ENCODE data around the gene HOXD11. TPM values are rescaled to one million over a fixed set of nuclear protein-coding genes. Genes with fewer than 3 reads are reported as not detected.
A peak's percentile ranks its signal among the peaks of the same experiment; 100 is the strongest.

HOXD11 gene
- total and polyA plus RNA-seq, 2 donors (not counting 1 experiment from before 2014, with no cell fraction given): not detected

DNA sequence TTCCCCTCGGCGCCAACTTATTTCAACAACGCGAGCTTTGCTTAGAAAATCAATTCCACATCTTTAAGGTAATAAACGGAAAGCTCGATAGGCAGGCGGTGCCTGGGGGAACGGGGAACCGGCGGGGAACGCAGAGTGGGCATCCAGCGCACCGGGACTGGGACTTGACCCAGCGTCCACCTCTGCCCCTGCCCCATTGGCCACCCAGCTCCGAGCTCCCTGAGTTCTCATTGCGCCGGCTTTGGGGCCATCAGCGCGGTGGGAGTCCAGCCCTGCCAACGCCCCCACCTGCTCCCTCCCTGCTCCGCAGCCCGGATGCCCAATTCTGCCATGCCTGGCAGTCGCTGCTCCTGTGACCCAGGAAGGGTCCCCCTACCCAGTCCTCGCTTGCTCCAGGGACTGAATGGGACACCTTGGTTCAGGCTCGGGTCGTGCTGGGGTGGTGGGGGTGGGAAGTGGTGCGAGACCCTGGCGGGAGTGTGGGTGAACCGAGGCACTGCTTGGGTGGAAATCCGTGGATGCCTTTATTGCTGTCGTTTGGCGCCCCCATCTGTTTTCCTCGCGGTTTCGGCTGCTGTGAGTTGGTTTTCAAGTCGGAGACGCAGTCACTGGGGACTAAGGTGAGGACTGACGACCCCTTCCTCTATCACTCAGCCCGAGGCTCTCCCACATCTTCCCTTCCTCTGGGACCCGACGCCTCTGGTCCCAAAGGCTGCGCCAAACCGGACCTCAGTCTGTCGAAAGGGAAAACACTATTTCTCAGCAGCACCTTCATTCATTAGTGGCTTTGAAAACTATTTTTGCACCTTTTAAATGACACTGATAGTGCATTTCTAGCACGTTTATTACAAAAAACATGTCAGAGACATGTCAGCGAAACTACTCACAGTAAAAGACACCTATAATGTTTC is 21.0 kb upstream of the HOXD11 start:
- Histone ChIP-seq H4K20me1 (ENCODE audit: control insufficient read depth, insufficient read depth, low read length, poor library complexity, severe bottlenecking) (no peaks in the 10 kb centered on the region), H3K9me3 (ENCODE audit: control extremely low read depth in 1 of 3, control insufficient read depth in 2 of 3, insufficient read depth in 1 of 3, low read length in 2 of 3) (peaks cover 1 to 75% (median 33%) of the 10 kb centered on the region in 3 donors), H3K36me3 (replicated peaks in 1 of 2; ENCODE audit: control extremely low read depth in 1 of 2, control insufficient read depth in 1 of 2, extremely low read depth in 1 of 2, insufficient read depth in 2 of 2, low read length in 1 of 2) (no peaks in the 10 kb centered on the region), H3K79me2 (ENCODE audit: control insufficient read depth, insufficient read depth, low read length) (no peaks in the 10 kb centered on the region), H2AFZ (ENCODE audit: insufficient read depth, low read depth, low read length, poor library complexity, severe bottlenecking) (no peak overlapping the region), H3K4me2 (replicated peaks; ENCODE audit: low read depth, low read length, poor library complexity, severe bottlenecking) (no peak overlapping the region), H3K4me1 (ENCODE audit: control insufficient read depth in 2 of 2, insufficient read depth in 2 of 2, low read length in 2 of 2) (peaks cover 10 to 14% of the 10 kb centered on the region in 2 donors), H3K27ac (ENCODE audit: low read length in 2 of 2) (no peak overlapping the region), H3K9ac (ENCODE audit: low read length) (no peak overlapping the region), H3K4me3 (ENCODE audit: control extremely low read depth in 1 of 5, extremely low read depth in 1 of 5, insufficient read depth in 1 of 5, low read depth in 2 of 5, low read length in 4 of 5) (no peak overlapping the region), H3K27me3 (replicated peaks in 1 of 4; ENCODE audit: control extremely low read depth in 1 of 4, control insufficient read depth in 3 of 4, insufficient read depth in 4 of 4, low read length in 3 of 4) (peaks cover 0 to 100% (median 87%) of the 10 kb centered on the region in 4 experiments)
- H3K9me3 Mint-ChIP-seq (ENCODE audit: insufficient read depth): peaks cover 3% of the 10 kb centered on the region
- intact Hi-C loops (cut with micrococcal nuclease): no loop called here
- ChIA-PET POLR2A (no interaction called here), CTCF (interaction anchor here (0.8 to 1.4 kb wide), 2 partner anchors 11 to 857 kb away, joined by 3 to 5 read pairs; no protein-coding TSS in a partner anchor)
- WGBS (ENCODE audit: insufficient coverage): 7% methylated on average over 42 of the region's 46 CpGs
- no peak for DNase-seq
- H3K27me3 Mint-ChIP-seq: peaks cover 82% of the 10 kb centered on the region
- H3K4me3 Mint-ChIP-seq: no peak overlapping the region
- peaks cover 4% of the 10 kb centered on the region for H3K4me1 Mint-ChIP-seq
- peak overlapping the region; percentile 29 for H3K27ac Mint-ChIP-seq
- no peak for ATAC-seq (ENCODE audit: low read depth)
- TF ChIP-seq, protein P1, sequence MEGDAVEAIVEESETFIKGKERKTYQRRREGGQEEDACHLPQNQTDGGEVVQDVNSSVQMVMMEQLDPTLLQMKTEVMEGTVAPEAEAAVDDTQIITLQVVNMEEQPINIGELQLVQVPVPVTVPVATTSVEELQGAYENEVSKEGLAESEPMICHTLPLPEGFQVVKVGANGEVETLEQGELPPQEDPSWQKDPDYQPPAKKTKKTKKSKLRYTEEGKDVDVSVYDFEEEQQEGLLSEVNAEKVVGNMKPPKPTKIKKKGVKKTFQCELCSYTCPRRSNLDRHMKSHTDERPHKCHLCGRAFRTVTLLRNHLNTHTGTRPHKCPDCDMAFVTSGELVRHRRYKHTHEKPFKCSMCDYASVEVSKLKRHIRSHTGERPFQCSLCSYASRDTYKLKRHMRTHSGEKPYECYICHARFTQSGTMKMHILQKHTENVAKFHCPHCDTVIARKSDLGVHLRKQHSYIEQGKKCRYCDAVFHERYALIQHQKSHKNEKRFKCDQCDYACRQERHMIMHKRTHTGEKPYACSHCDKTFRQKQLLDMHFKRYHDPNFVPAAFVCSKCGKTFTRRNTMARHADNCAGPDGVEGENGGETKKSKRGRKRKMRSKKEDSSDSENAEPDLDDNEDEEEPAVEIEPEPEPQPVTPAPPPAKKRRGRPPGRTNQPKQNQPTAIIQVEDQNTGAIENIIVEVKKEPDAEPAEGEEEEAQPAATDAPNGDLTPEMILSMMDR (IDR thresholded peaks at IDR 0.05): no peak
- TF ChIP-seq EZH2 (IDR thresholded peaks at IDR 0.05; ENCODE audit: borderline replicate concordance, insufficient read depth, low read depth, low read length, poor library complexity, severe bottlenecking): no peak

Measured in B cell (primary cell).